Measurements from ENCODE around the gene COL8A2. TPM values are rescaled to one million over a fixed set of nuclear protein-coding genes. Genes with fewer than 3 reads are reported as not detected.

COL8A2 gene
- total and polyA plus RNA-seq, 2 of the 4 experiments (the other 2 are of a cell fraction): 0.54 to 1.1 TPM

GRCh38 chr1:36164361-36164760, 39.3 kb upstream of the COL8A2 start:
- Histone ChIP-seq H3K27me3 (ENCODE audit: control insufficient read depth, insufficient read depth, low read length) (no peaks in the 10 kb centered on the region), H3K4me1 (ENCODE audit: control insufficient read depth, insufficient read depth, low read length) (peaks cover 20% of the 10 kb centered on the region), H3K4me3 (ENCODE audit: insufficient read depth, low read depth, low read length) (no peak overlapping the region), H3K9me3 (ENCODE audit: control insufficient read depth, insufficient read depth, low read length) (no peaks in the 10 kb centered on the region), H2BK120ac (ENCODE audit: low read depth, low read length) (no peak overlapping the region), H3K4me2 (ENCODE audit: low read depth, low read length) (no peak overlapping the region), H4K91ac (ENCODE audit: insufficient read depth, low read depth, low read length) (no peak overlapping the region), H4K8ac (ENCODE audit: low read depth in 2 of 2, low read length in 2 of 2) (no peak overlapping the region), H2AFZ (replicated peaks; ENCODE audit: low read length, poor library complexity) (no peak overlapping the region), H3K4ac (ENCODE audit: low read depth, low read length) (no peak overlapping the region), H3K79me1 (ENCODE audit: low read depth in 1 of 2, low read length in 2 of 2) (peaks cover 5 to 58% of the 10 kb centered on the region in 2 experiments; a peak in 3 of 4 replicates), H2AK9ac (replicated peaks; ENCODE audit: low read depth, low read length, poor library complexity) (no peak overlapping the region), H3K9me1 (ENCODE audit: insufficient read depth, low read length) (peaks cover 25% of the 10 kb centered on the region), H3K18ac (ENCODE audit: low read depth, low read length) (no peak overlapping the region), H2BK5ac (ENCODE audit: low read depth, low read length, poor library complexity, severe bottlenecking) (no peak overlapping the region), H3K27ac (ENCODE audit: insufficient read depth, low read length) (no peak overlapping the region), H2BK15ac (ENCODE audit: low read depth, low read length) (no peak overlapping the region), H2BK20ac (ENCODE audit: low read depth, low read length) (no peak overlapping the region), H2AK5ac (ENCODE audit: low read depth, low read length) (no peak overlapping the region), H3K14ac (replicated peaks; ENCODE audit: low read depth, low read length) (no peak overlapping the region), H3K9ac (ENCODE audit: low read depth, low read length) (no peak overlapping the region), H4K5ac (ENCODE audit: low read depth, low read length) (no peak overlapping the region), H3K56ac (ENCODE audit: extremely low read depth, insufficient read depth, low read length) (no peak overlapping the region), H3K36me3 (ENCODE audit: control insufficient read depth, insufficient read depth, low read length) (peaks cover 18% of the 10 kb centered on the region), H4K20me1 (ENCODE audit: insufficient read depth, low read length) (peaks cover 96% of the 10 kb centered on the region), H3K23ac (ENCODE audit: low read depth, low read length) (no peak overlapping the region)
- no peak for DNase-seq
- no TSS peak for BruUV-seq (replicated peaks)
- ChIA-PET CTCF (no interaction called here), POLR2A (ENCODE audit: unreplicated experiment) (no interaction called here)
- in situ Hi-C loops (cut with MboI; ENCODE audit: low sequenced_read_pairs) (no loop called here), intact Hi-C loops (cut with micrococcal nuclease) (no loop called here), dilution Hi-C loops (cut with HindIII; ENCODE audit: low sequenced_read_pairs, unreplicated experiment) (no loop called here)
- no CpG with 5 or more reads among the region's 2 CpGs for WGBS, 2 experiments (ENCODE audit: extremely low coverage in 2 of 2, insufficient read length in 1 of 2)
- ATAC-seq (ENCODE audit: low read depth): no peak
- TF ChIP-seq CTCF (conservative IDR thresholded peaks at IDR 0.05; ENCODE audit: low read depth, low read length): no peak
- no peak for TF ChIP-seq NFE2L2 (IDR thresholded peaks at IDR 0.05; ENCODE audit: low read depth, low read length)
- TF ChIP-seq MAFK (IDR thresholded peaks at IDR 0.05; ENCODE audit: low read depth, low read length): no peak
- no peak for TF ChIP-seq SMC3 (IDR thresholded peaks at IDR 0.05; ENCODE audit: low read depth, low read length)
